ENCODE measurements around the gene USO1.
A peak's percentile ranks its signal among the peaks of the same experiment; 100 is the strongest.
"Not testable (repeated sequence)": the region's sequence is repeated elsewhere in the genome, so short reads cannot be mapped to it uniquely, and the experiment has no call there.

Gene USO1

GRCh38 chr4:75752637-75753036 lies 28.3 kb downstream of the USO1 start:
- DNase-seq (ENCODE audit: low read depth, low spot score) = no peak

GRCh38 chr4:75769036-75769435 lies 44.7 kb downstream of the USO1 start:
- DNase-seq (ENCODE audit: low read depth, low spot score) = no peak

- DNase-seq (ENCODE audit: low read depth, low spot score) = no peak
Observed at GRCh38 chr4:75771607-75772006, 47.2 kb downstream of the USO1 start.

GRCh38 chr4:75777589-75777988 lies 53.2 kb downstream of the USO1 start:
- DNase-seq (ENCODE audit: low read depth, low spot score) = no peak

GRCh38 chr4:75779105-75779757 lies 54.9 kb downstream of the USO1 start:
- DNase-seq (ENCODE audit: low read depth, low spot score) = no peak

- DNase-seq (ENCODE audit: low read depth, low spot score) = no peak
Observed at GRCh38 chr4:75781305-75781704, 56.9 kb downstream of the USO1 start.

GRCh38 chr4:75786526-75786925 lies 62.1 kb downstream of the USO1 start:
- no peak for DNase-seq (ENCODE audit: low read depth, low spot score)

GRCh38 chr4:75786938-75787337 lies 62.6 kb downstream of the USO1 start:
- DNase-seq (ENCODE audit: low read depth, low spot score) = no peak

- no peak for DNase-seq (ENCODE audit: low read depth, low spot score)
Observed at GRCh38 chr4:75790024-75790423, 65.6 kb downstream of the USO1 start.

- DNase-seq (ENCODE audit: low read depth, low spot score) = no peak
Observed at GRCh38 chr4:75800972-75801371, 76.6 kb downstream of the USO1 start.

GRCh38 chr4:75806035-75806434 lies 81.7 kb downstream of the USO1 start:
- not testable (repeated sequence) for DNase-seq (ENCODE audit: low read depth, low spot score)

- no peak for DNase-seq (ENCODE audit: low read depth, low spot score)
Observed at GRCh38 chr4:75817901-75818300, 93.5 kb downstream of the USO1 start.

GRCh38 chr4:75819121-75819520 lies 94.7 kb downstream of the USO1 start:
- no peak for DNase-seq (ENCODE audit: low read depth, low spot score)

GRCh38 chr4:75820197-75820596 lies 95.8 kb downstream of the USO1 start:
- DNase-seq (ENCODE audit: low read depth, low spot score) = no peak

- no peak for DNase-seq (ENCODE audit: low read depth, low spot score)
Observed at GRCh38 chr4:75820676-75821075, 96.3 kb downstream of the USO1 start.

- no peak for DNase-seq (ENCODE audit: low read depth, low spot score)
Observed at GRCh38 chr4:75821216-75821615, 96.8 kb downstream of the USO1 start.

GRCh38 chr4:75821966-75822365 lies 97.6 kb downstream of the USO1 start:
- DNase-seq (ENCODE audit: low read depth, low spot score) = peak; percentile 63

GRCh38 chr4:75822416-75822815 lies 98.0 kb downstream of the USO1 start:
- no peak for DNase-seq (ENCODE audit: low read depth, low spot score)

- peak; percentile 24 for DNase-seq (ENCODE audit: low read depth, low spot score)
Observed at GRCh38 chr4:75823812-75824211, 99.4 kb downstream of the USO1 start.

GRCh38 chr4:75830906-75831305 lies 106.5 kb downstream of the USO1 start:
- peak; percentile 11 for DNase-seq (ENCODE audit: low read depth, low spot score)

- DNase-seq (ENCODE audit: low read depth, low spot score) = no peak
Observed at GRCh38 chr4:75831856-75832405, 107.6 kb downstream of the USO1 start.

- no peak for DNase-seq (ENCODE audit: low read depth, low spot score)
Observed at GRCh38 chr4:75834095-75834771, 109.9 kb downstream of the USO1 start.

GRCh38 chr4:75834772-75835154 lies 110.4 kb downstream of the USO1 start:
- DNase-seq (ENCODE audit: low read depth, low spot score) = no peak
